GM23248 (cell line): Measurements from ENCODE around the gene ABI1.

Experiments used
- EZH2 ChIP-seq: fragments of 200-600 bp; sonication (generic); IDR thresholded peaks from 2 replicates; pipeline ENCODE4 v1.6.1; 2018; ENCODE audit warnings: antibody characterized with exemption, mild to moderate bottlenecking; ENCODE audit not compliant: insufficient read depth, poor library complexity, severe bottlenecking
- EZH2phosphoT487 ChIP-seq: fragments of 200-600 bp; sonication (generic); IDR thresholded peaks from 2 replicates; pipeline ENCODE4 v1.6.1; 2018; ENCODE audit warnings: antibody characterized with exemption, moderate library complexity, mild to moderate bottlenecking, low read depth; ENCODE audit not compliant: insufficient read depth

- no peak for TF ChIP-seq EZH2phosphoT487
- TF ChIP-seq EZH2 = no peak
Observed at GRCh38 chr10:26755443-26755903, 105.3 kb downstream of the ABI1 start.
